Measurements from ENCODE around the gene SEMA3D. TPM values are rescaled to one million over a fixed set of nuclear protein-coding genes. Genes with fewer than 3 reads are reported as not detected.

SEMA3D gene
- not detected for total RNA-seq

- no peak within 1 kb of the TSS for H3K4me3 Mint-ChIP-seq
- H3K27ac Mint-ChIP-seq: no peak within 1 kb of the TSS
These were observed at the start of gene SEMA3D for GRCh38 chr7:85186521-85187241. TSS of gene SEMA3D (minus strand) at chr7:85187056. CDS start at chr7:85121891, 65,165 bp downstream.

GRCh38 chr7:85234730-85235129 is 47.9 kb upstream of the SEMA3D start:
- Mint-ChIP-seq H3K27me3 (no peaks in the 10 kb centered on the region), H3K27ac (no peak overlapping the region), H3K4me3 (no peak overlapping the region), H3K9me3 (peaks cover 21% of the 10 kb centered on the region), H3K4me1 (no peaks in the 10 kb centered on the region), H3K36me3 (ENCODE audit: low read depth) (no peaks in the 10 kb centered on the region)
- ATAC-seq (replicated peaks): no peak

More at GRCh38 chr7:85186521-85187241, at the start of gene SEMA3D:
- Mint-ChIP-seq H3K9me3 (peaks cover 12% of the 10 kb centered on the region), H3K4me1 (no peaks in the 10 kb centered on the region), H3K36me3 (ENCODE audit: low read depth) (no peaks in the 10 kb centered on the region), H3K27me3 (peaks cover 13% of the 10 kb centered on the region)
- peak; percentile 28 for ATAC-seq (replicated peaks)

- no peak for ATAC-seq (replicated peaks)
- no peaks in the 10 kb centered on the region for H3K36me3 Mint-ChIP-seq (ENCODE audit: low read depth)
- no peaks in the 10 kb centered on the region for H3K27me3 Mint-ChIP-seq
- no peak overlapping the region for H3K27ac Mint-ChIP-seq
- H3K9me3 Mint-ChIP-seq: peaks cover 19% of the 10 kb centered on the region
- no peak overlapping the region for H3K4me3 Mint-ChIP-seq
- H3K4me1 Mint-ChIP-seq: no peaks in the 10 kb centered on the region
These were observed 45.2 kb upstream of the SEMA3D start for GRCh38 chr7:85232068-85232467.

- no peak for ATAC-seq (replicated peaks)
- no peaks in the 10 kb centered on the region for H3K36me3 Mint-ChIP-seq (ENCODE audit: low read depth)
- H3K9me3 Mint-ChIP-seq: peaks cover 19% of the 10 kb centered on the region
These were observed 43.8 kb upstream of the SEMA3D start for GRCh38 chr7:85230623-85231022.

GRCh38 chr7:85229544-85229943 is 42.7 kb upstream of the SEMA3D start:
- Mint-ChIP-seq H3K36me3 (ENCODE audit: low read depth) (no peaks in the 10 kb centered on the region), H3K9me3 (peaks cover 19% of the 10 kb centered on the region), H3K27me3 (no peaks in the 10 kb centered on the region), H3K4me1 (no peaks in the 10 kb centered on the region), H3K27ac (no peak overlapping the region), H3K4me3 (no peak overlapping the region)
- ATAC-seq (replicated peaks): no peak

More at GRCh38 chr7:85230623-85231022, 43.8 kb upstream of the SEMA3D start:
- H3K27ac Mint-ChIP-seq: no peak overlapping the region
- H3K4me1 Mint-ChIP-seq: no peaks in the 10 kb centered on the region
- H3K27me3 Mint-ChIP-seq: no peaks in the 10 kb centered on the region
- no peak overlapping the region for H3K4me3 Mint-ChIP-seq

GRCh38 chr7:85226361-85227085 is 39.7 kb upstream of the SEMA3D start:
- no peak overlapping the region for H3K4me3 Mint-ChIP-seq
- H3K36me3 Mint-ChIP-seq (ENCODE audit: low read depth): no peaks in the 10 kb centered on the region
- no peaks in the 10 kb centered on the region for H3K4me1 Mint-ChIP-seq
- ATAC-seq (replicated peaks): no peak
- H3K27me3 Mint-ChIP-seq: no peaks in the 10 kb centered on the region
- H3K27ac Mint-ChIP-seq: no peak overlapping the region
- H3K9me3 Mint-ChIP-seq: peaks cover 12% of the 10 kb centered on the region

GRCh38 chr7:85224171-85224570 is 37.3 kb upstream of the SEMA3D start:
- Mint-ChIP-seq H3K9me3 (peaks cover 4% of the 10 kb centered on the region), H3K27me3 (no peaks in the 10 kb centered on the region), H3K4me1 (no peaks in the 10 kb centered on the region), H3K4me3 (no peak overlapping the region), H3K36me3 (ENCODE audit: low read depth) (no peaks in the 10 kb centered on the region), H3K27ac (no peak overlapping the region)
- ATAC-seq (replicated peaks): no peak

- H3K27me3 Mint-ChIP-seq: no peaks in the 10 kb centered on the region
- ATAC-seq (replicated peaks): no peak
- no peaks in the 10 kb centered on the region for H3K36me3 Mint-ChIP-seq (ENCODE audit: low read depth)
- no peak overlapping the region for H3K27ac Mint-ChIP-seq
- peaks cover 4% of the 10 kb centered on the region for H3K9me3 Mint-ChIP-seq
- no peaks in the 10 kb centered on the region for H3K4me1 Mint-ChIP-seq
- no peak overlapping the region for H3K4me3 Mint-ChIP-seq
These were observed 35.7 kb upstream of the SEMA3D start for GRCh38 chr7:85222522-85222921.

- Mint-ChIP-seq H3K27ac (no peak overlapping the region), H3K4me1 (no peaks in the 10 kb centered on the region), H3K27me3 (no peaks in the 10 kb centered on the region), H3K9me3 (peaks cover 4% of the 10 kb centered on the region), H3K36me3 (ENCODE audit: low read depth) (no peaks in the 10 kb centered on the region), H3K4me3 (no peak overlapping the region)
- no peak for ATAC-seq (replicated peaks)
These were observed 34.9 kb upstream of the SEMA3D start for GRCh38 chr7:85221796-85222195.

GRCh38 chr7:85220651-85221050 is 33.8 kb upstream of the SEMA3D start:
- no peaks in the 10 kb centered on the region for H3K4me1 Mint-ChIP-seq
- H3K9me3 Mint-ChIP-seq: peaks cover 4% of the 10 kb centered on the region
- no peak for ATAC-seq (replicated peaks)
- H3K36me3 Mint-ChIP-seq (ENCODE audit: low read depth): no peaks in the 10 kb centered on the region
- H3K27me3 Mint-ChIP-seq: no peaks in the 10 kb centered on the region
- H3K4me3 Mint-ChIP-seq: no peak overlapping the region
- H3K27ac Mint-ChIP-seq: no peak overlapping the region

GRCh38 chr7:85220023-85220422 is 33.2 kb upstream of the SEMA3D start:
- H3K27me3 Mint-ChIP-seq: no peaks in the 10 kb centered on the region
- peaks cover 4% of the 10 kb centered on the region for H3K9me3 Mint-ChIP-seq
- no peaks in the 10 kb centered on the region for H3K36me3 Mint-ChIP-seq (ENCODE audit: low read depth)
- no peak for ATAC-seq (replicated peaks)
- H3K4me3 Mint-ChIP-seq: no peak overlapping the region
- H3K27ac Mint-ChIP-seq: no peak overlapping the region
- H3K4me1 Mint-ChIP-seq: no peaks in the 10 kb centered on the region

GRCh38 chr7:85217085-85217484 is 30.2 kb upstream of the SEMA3D start:
- Mint-ChIP-seq H3K9me3 (peaks cover 4% of the 10 kb centered on the region), H3K4me3 (no peak overlapping the region), H3K27me3 (no peaks in the 10 kb centered on the region), H3K4me1 (no peaks in the 10 kb centered on the region), H3K36me3 (ENCODE audit: low read depth) (no peaks in the 10 kb centered on the region), H3K27ac (no peak overlapping the region)
- no peak for ATAC-seq (replicated peaks)

GRCh38 chr7:85215098-85215497 is 28.2 kb upstream of the SEMA3D start:
- no peak for ATAC-seq (replicated peaks)
- no peaks in the 10 kb centered on the region for H3K4me1 Mint-ChIP-seq
- no peaks in the 10 kb centered on the region for H3K36me3 Mint-ChIP-seq (ENCODE audit: low read depth)
- no peaks in the 10 kb centered on the region for H3K27me3 Mint-ChIP-seq
- H3K9me3 Mint-ChIP-seq: no peaks in the 10 kb centered on the region
- no peak overlapping the region for H3K4me3 Mint-ChIP-seq
- H3K27ac Mint-ChIP-seq: no peak overlapping the region

GRCh38 chr7:85213500-85213899 is 26.6 kb upstream of the SEMA3D start:
- no peak overlapping the region for H3K4me3 Mint-ChIP-seq
- H3K27me3 Mint-ChIP-seq: no peaks in the 10 kb centered on the region
- no peaks in the 10 kb centered on the region for H3K9me3 Mint-ChIP-seq
- no peak for ATAC-seq (replicated peaks)
- H3K27ac Mint-ChIP-seq: no peak overlapping the region
- no peaks in the 10 kb centered on the region for H3K4me1 Mint-ChIP-seq
- no peaks in the 10 kb centered on the region for H3K36me3 Mint-ChIP-seq (ENCODE audit: low read depth)

- Mint-ChIP-seq H3K4me3 (no peak overlapping the region), H3K4me1 (no peaks in the 10 kb centered on the region), H3K36me3 (ENCODE audit: low read depth) (no peaks in the 10 kb centered on the region), H3K27ac (no peak overlapping the region), H3K9me3 (peaks cover 13% of the 10 kb centered on the region), H3K27me3 (no peaks in the 10 kb centered on the region)
- no peak for ATAC-seq (replicated peaks)
These were observed 18.9 kb upstream of the SEMA3D start for GRCh38 chr7:85205754-85206153.

Data from activated T-helper 17 cell treated with anti-CD3 and anti-CD28 coated beads, Interleukin-2, amount 50 U/mL, for 72 hours (primary cell).